GM19239 (cell line): ENCODE measurements around the gene PCDHGA7.
"Not testable (repeated sequence)": the region's sequence is repeated elsewhere in the genome, so short reads cannot be mapped to it uniquely, and the experiment has no call there.

ENCODE experiments used
- DNase-seq: peaks from one replicate; pipeline ENCODE4 v3.0.0; 2011; ENCODE audit warnings: low spot score; ENCODE audit not compliant: insufficient read length
- FAIRE-seq: peaks from 2 replicates; lab custom pipeline; 2011; peaks lifted over from hg19 to GRCh38; lab: Jason Lieb, UNC

The PCDHGA7 gene

GRCh38 chr5:141420855-141421488, 38.4 kb downstream of the PCDHGA7 start, which contains the start of gene PCDHGA11:
Gene PCDHGA11, plus strand, starts transcription at chr5:141421051. Its CDS starts 177 bp downstream, at chr5:141421228.
- peak; percentile 48 for DNase-seq
- peak; percentile 73 for FAIRE-seq

GRCh38 chr5:141421489-141421855, 38.9 kb downstream of the PCDHGA7 start:
- DNase-seq (no peak), FAIRE-seq (no peak)

GRCh38 chr5:141422742-141423291, 40.3 kb downstream of the PCDHGA7 start:
- FAIRE-seq: no peak
- no peak for DNase-seq

GRCh38 chr5:141427783-141428426, 45.4 kb downstream of the PCDHGA7 start:
- DNase-seq: no peak
- FAIRE-seq: no peak

GRCh38 chr5:141430332-141431113, 48.0 kb downstream of the PCDHGA7 start, which contains the start of gene PCDHGA12:
Gene PCDHGA12, plus strand, starts transcription at chr5:141430507. Its CDS starts 253 bp downstream, at chr5:141430760.
- DNase-seq (no peak), FAIRE-seq (peak; percentile 84)

- FAIRE-seq: no peak
These were observed 48.7 kb downstream of the PCDHGA7 start for GRCh38 chr5:141431286-141431685.

GRCh38 chr5:141432308-141432707, 49.8 kb downstream of the PCDHGA7 start:
- not testable (repeated sequence) for FAIRE-seq, DNase-seq

More at GRCh38 chr5:141431286-141431685, 48.7 kb downstream of the PCDHGA7 start:
- DNase-seq: no peak

- not testable (repeated sequence) for DNase-seq, FAIRE-seq
These were observed 50.2 kb downstream of the PCDHGA7 start for GRCh38 chr5:141432726-141433125.

GRCh38 chr5:141434006-141434405, 51.5 kb downstream of the PCDHGA7 start:
- DNase-seq (no peak), FAIRE-seq (no peak)
